Measurements from ENCODE around the gene RBM44.

GRCh38 chr2:237889811-237890210 is 91.2 kb downstream of the RBM44 start:
- TF ChIP-seq, protein P1, sequence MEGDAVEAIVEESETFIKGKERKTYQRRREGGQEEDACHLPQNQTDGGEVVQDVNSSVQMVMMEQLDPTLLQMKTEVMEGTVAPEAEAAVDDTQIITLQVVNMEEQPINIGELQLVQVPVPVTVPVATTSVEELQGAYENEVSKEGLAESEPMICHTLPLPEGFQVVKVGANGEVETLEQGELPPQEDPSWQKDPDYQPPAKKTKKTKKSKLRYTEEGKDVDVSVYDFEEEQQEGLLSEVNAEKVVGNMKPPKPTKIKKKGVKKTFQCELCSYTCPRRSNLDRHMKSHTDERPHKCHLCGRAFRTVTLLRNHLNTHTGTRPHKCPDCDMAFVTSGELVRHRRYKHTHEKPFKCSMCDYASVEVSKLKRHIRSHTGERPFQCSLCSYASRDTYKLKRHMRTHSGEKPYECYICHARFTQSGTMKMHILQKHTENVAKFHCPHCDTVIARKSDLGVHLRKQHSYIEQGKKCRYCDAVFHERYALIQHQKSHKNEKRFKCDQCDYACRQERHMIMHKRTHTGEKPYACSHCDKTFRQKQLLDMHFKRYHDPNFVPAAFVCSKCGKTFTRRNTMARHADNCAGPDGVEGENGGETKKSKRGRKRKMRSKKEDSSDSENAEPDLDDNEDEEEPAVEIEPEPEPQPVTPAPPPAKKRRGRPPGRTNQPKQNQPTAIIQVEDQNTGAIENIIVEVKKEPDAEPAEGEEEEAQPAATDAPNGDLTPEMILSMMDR (conservative IDR thresholded peaks at IDR 0.05) = no peak
- no peak for TF ChIP-seq EZH2 (IDR thresholded peaks at IDR 0.05; ENCODE audit: low read depth)

All from PC-9 (cell line).